Femur (tissue), 1 donor: ENCODE results near the gene HOXA4.

Experiments
- DNase-seq: peaks from one replicate; pipeline ENCODE4 v3.0.0-alpha.2; 2017

Gene HOXA4

GRCh38 chr7:27157702-27158431, 27.3 kb upstream of the HOXA4 start:
- DNase-seq, result peak; percentile 22

- DNase-seq, result no peak
Observed at GRCh38 chr7:27156916-27157701, 26.6 kb upstream of the HOXA4 start.

- peak; percentile 94 for DNase-seq
Observed at GRCh38 chr7:27156508-27156898, 25.9 kb upstream of the HOXA4 start, which contains the start of gene HOXA7. Gene HOXA7, minus strand, starts transcription at chr7:27156675. Its CDS starts 130 bp downstream, at chr7:27156545.

- DNase-seq, result peak; percentile 63
Observed at GRCh38 chr7:27155816-27156507, 25.4 kb upstream of the HOXA4 start.

- DNase-seq, result peak; percentile 57
Observed at GRCh38 chr7:27154901-27155815, 24.6 kb upstream of the HOXA4 start.

GRCh38 chr7:27154369-27154768, 23.8 kb upstream of the HOXA4 start:
- DNase-seq, result peak; percentile 20

- peak; percentile 13 for DNase-seq
Observed at GRCh38 chr7:27153526-27153925, 23.0 kb upstream of the HOXA4 start.

- peak; percentile 14 for DNase-seq
Observed at GRCh38 chr7:27152816-27153442, 22.4 kb upstream of the HOXA4 start.

- peak; percentile 86 for DNase-seq
Observed at GRCh38 chr7:27151931-27152815, 21.6 kb upstream of the HOXA4 start, which contains the start of gene HOXA3. Gene HOXA3, minus strand, starts transcription at chr7:27152583. Its CDS starts 41,943 bp downstream, at chr7:27110640.

GRCh38 chr7:27151341-27151930, 20.9 kb upstream of the HOXA4 start:
- no peak for DNase-seq

- peak; percentile 90 for DNase-seq
Observed at GRCh38 chr7:27150568-27151340, 20.2 kb upstream of the HOXA4 start.

GRCh38 chr7:27149842-27150567, 19.4 kb upstream of the HOXA4 start:
- DNase-seq, result no peak

GRCh38 chr7:27148756-27149641, 18.4 kb upstream of the HOXA4 start:
- peak; percentile 43 for DNase-seq

GRCh38 chr7:27148031-27148755, 17.6 kb upstream of the HOXA4 start:
- peak; percentile 37 for DNase-seq

- DNase-seq, result peak; percentile 77
Observed at GRCh38 chr7:27147199-27148030, 16.9 kb upstream of the HOXA4 start, which contains the start of gene HOXA6. Gene HOXA6, minus strand, starts transcription at chr7:27147774. Its CDS starts 25 bp downstream, at chr7:27147749.
